ENCODE results near the gene PRDM15. TPM values are rescaled to one million over a fixed set of nuclear protein-coding genes. Genes with fewer than 3 reads are reported as not detected.

PRDM15 gene
- total and polyA plus RNA-seq, 2 donors (not counting 3 experiments of a cell fraction or from before 2014, with no cell fraction given), result 11.8 to 12.9 TPM

- Histone ChIP-seq H3K9ac (replicated peaks; ENCODE audit: extremely low read depth, insufficient read depth, low read length) (no peak overlapping the region), H3K4me3 (replicated peaks in 1 of 3; ENCODE audit: insufficient read depth in 1 of 3, low read depth in 1 of 3, low read length in 3 of 3) (no peak overlapping the region), H2AFZ (ENCODE audit: low read depth, low read length) (no peak overlapping the region), H3K79me2 (ENCODE audit: control insufficient read depth, insufficient read depth, low read length) (no peaks in the 10 kb centered on the region), H3K9me3 (replicated peaks; ENCODE audit: control insufficient read depth, insufficient read depth, low read length) (no peaks in the 10 kb centered on the region), H3K27me3 (ENCODE audit: control insufficient read depth in 2 of 2, insufficient read depth in 2 of 2, low read length in 2 of 2) (no peaks in the 10 kb centered on the region), H4K20me1 (replicated peaks; ENCODE audit: control insufficient read depth, extremely low read depth, insufficient read depth, low read length) (no peaks in the 10 kb centered on the region), H3K4me1 (ENCODE audit: control insufficient read depth, extremely low read depth, insufficient read depth, low read length) (no peaks in the 10 kb centered on the region), H3K27ac (ENCODE audit: insufficient read depth, low read depth, low read length) (no peak overlapping the region), H3K36me3 (ENCODE audit: control insufficient read depth in 2 of 2, extremely low read depth in 1 of 2, insufficient read depth in 2 of 2, low read length in 2 of 2) (no peaks in the 10 kb centered on the region), H3K9me1 (replicated peaks; ENCODE audit: control insufficient read depth, extremely low read depth, insufficient read depth, low read length) (no peaks in the 10 kb centered on the region), H3K4me2 (ENCODE audit: insufficient read depth, low read length) (no peak overlapping the region)
- BruUV-seq (replicated peaks), result no TSS peak
- ChIA-PET CTCF (no interaction called here), POLR2A (no interaction called here)
- intact Hi-C loops (cut with micrococcal nuclease), result no loop called here
- dilution Hi-C loops (cut with MboI; ENCODE audit: extremely low pct_ligation_motif_present, low sequenced_read_pairs), result no loop called here
- FAIRE-seq (no peak), DNase-seq (ENCODE audit: low read depth, low spot score) (no peak)
- no peak for TF ChIP-seq JUN (IDR thresholded peaks at IDR 0.05; ENCODE audit: borderline replicate concordance, insufficient read depth, insufficient read length, low read depth)
- TF ChIP-seq MYC (IDR thresholded peaks at IDR 0.05; ENCODE audit: low read depth, low read length), result no peak
- no peak for TF ChIP-seq GATA2 (IDR thresholded peaks at IDR 0.05; ENCODE audit: insufficient read depth, insufficient read length, low read depth, low read length)
- TF ChIP-seq CTCF (IDR thresholded peaks at IDR 0.05; ENCODE audit: extremely low read depth in 1 of 2, insufficient read depth in 1 of 2, low read depth in 1 of 2, low read length in 2 of 2), result no peak
- no peak for TF ChIP-seq MAX (IDR thresholded peaks at IDR 0.05; ENCODE audit: insufficient read depth, insufficient read length)
- TF ChIP-seq POLR2A (IDR thresholded peaks at IDR 0.05; ENCODE audit: low read depth, low read length), result no peak
- TF ChIP-seq FOS (IDR thresholded peaks at IDR 0.05; ENCODE audit: borderline replicate concordance, insufficient read depth, low read length), result no peak
- no peak for TF ChIP-seq POLR2AphosphoS5 (IDR thresholded peaks at IDR 0.05; ENCODE audit: insufficient read depth, low read depth, low read length)
- TF ChIP-seq EZH2 (IDR thresholded peaks at IDR 0.05; ENCODE audit: borderline replicate concordance, low read depth, low read length, severe bottlenecking), result no peak
Observed at GRCh38 chr21:41823166-41823565, 56.0 kb downstream of the PRDM15 start.
